BLaER1 (cell line): ENCODE data around the gene SIAH3.
A peak's percentile ranks its signal among the peaks of the same experiment; 100 is the strongest.

Source experiments
- H3K27ac ChIP-seq: shearing (Covaris generic); formaldehyde crosslinking; 2 replicates; pipeline ENCODE4 v1.8.1; 2022
- H3K27me3 ChIP-seq: shearing (Covaris generic); formaldehyde crosslinking; 2 replicates; pipeline ENCODE4 v1.8.1; 2022
- H3K36me3 ChIP-seq: shearing (Covaris generic); formaldehyde crosslinking; 2 replicates; pipeline ENCODE4 v1.8.1; 2022
- H3K4me1 ChIP-seq: shearing (Covaris generic); formaldehyde crosslinking; 2 replicates; pipeline ENCODE4 v1.8.1; 2022
- H3K4me2 ChIP-seq: shearing (Covaris generic); formaldehyde crosslinking; 2 replicates; pipeline ENCODE4 v1.8.1; 2022
- H3K4me3 ChIP-seq: shearing (Covaris generic); formaldehyde crosslinking; 2 replicates; pipeline ENCODE4 v1.8.1; 2022
- H3K9ac ChIP-seq: shearing (Covaris generic); formaldehyde crosslinking; 2 replicates; pipeline ENCODE4 v1.8.1; 2022
- H3K9me3 ChIP-seq: shearing (Covaris generic); formaldehyde crosslinking; 2 replicates; pipeline ENCODE4 v1.8.1; 2022
- H4K20me1 ChIP-seq: shearing (Covaris generic); formaldehyde crosslinking; 2 replicates; pipeline ENCODE4 v1.8.1; 2022
- Cebpa-rat ChIP-seq: shearing (Covaris generic); IDR thresholded peaks from 2 replicates; pipeline ENCODE4 v1.8.1; 2022

The SIAH3 gene

GRCh38 chr13:45846681-45847080, 4.9 kb downstream of the SIAH3 start:
- Histone ChIP-seq H3K4me2 (no peak overlapping the region; the same call in 1 of the 2 replicates), H3K27ac (no peak overlapping the region), H3K4me3 (no peak overlapping the region), H3K9ac (no peak overlapping the region), H3K27me3 (no peaks in the 10 kb centered on the region), H3K36me3 (no peaks in the 10 kb centered on the region), H4K20me1 (no peaks in the 10 kb centered on the region), H3K9me3 (no peaks in the 10 kb centered on the region), H3K4me1 (peaks cover 46% of the 10 kb centered on the region)
- TF ChIP-seq Cebpa-rat, result no peak

GRCh38 chr13:45838171-45838745, 13.3 kb downstream of the SIAH3 start:
- H3K36me3 ChIP-seq, result no peaks in the 10 kb centered on the region
- H3K4me1 ChIP-seq, result peaks cover 16% of the 10 kb centered on the region; the same call in 1 of the 2 replicates
- no peaks in the 10 kb centered on the region for H3K27me3 ChIP-seq
- no peak overlapping the region for H3K4me3 ChIP-seq
- H3K27ac ChIP-seq, result no peak overlapping the region
- no peaks in the 10 kb centered on the region for H3K9me3 ChIP-seq
- TF ChIP-seq Cebpa-rat, result no peak
- no peaks in the 10 kb centered on the region for H4K20me1 ChIP-seq
- H3K4me2 ChIP-seq, result no peak overlapping the region
- H3K9ac ChIP-seq, result no peak overlapping the region

GRCh38 chr13:45837111-45837510, 14.4 kb downstream of the SIAH3 start:
- H3K9ac ChIP-seq, result no peak overlapping the region
- TF ChIP-seq Cebpa-rat, result no peak
- H3K4me2 ChIP-seq, result no peak overlapping the region
- H4K20me1 ChIP-seq, result no peaks in the 10 kb centered on the region
- no peaks in the 10 kb centered on the region for H3K36me3 ChIP-seq
- H3K9me3 ChIP-seq, result no peaks in the 10 kb centered on the region
- H3K27me3 ChIP-seq, result no peaks in the 10 kb centered on the region
- H3K4me1 ChIP-seq, result peaks cover 16% of the 10 kb centered on the region; the same call in 1 of the 2 replicates
- no peak overlapping the region for H3K4me3 ChIP-seq
- no peak overlapping the region for H3K27ac ChIP-seq

GRCh38 chr13:45834411-45834994, 17.1 kb downstream of the SIAH3 start:
- Histone ChIP-seq H3K9me3 (no peaks in the 10 kb centered on the region), H3K36me3 (no peaks in the 10 kb centered on the region), H3K27me3 (no peaks in the 10 kb centered on the region), H3K9ac (no peak overlapping the region), H3K4me2 (peak overlapping the region; percentile 16; the same call in 1 of the 2 replicates), H3K27ac (no peak overlapping the region), H3K4me3 (no peak overlapping the region), H4K20me1 (no peaks in the 10 kb centered on the region), H3K4me1 (peaks cover 26% of the 10 kb centered on the region)
- TF ChIP-seq Cebpa-rat, result no peak

GRCh38 chr13:45833663-45834375, 17.7 kb downstream of the SIAH3 start:
- no peaks in the 10 kb centered on the region for H3K36me3 ChIP-seq
- no peak overlapping the region for H3K27ac ChIP-seq
- TF ChIP-seq Cebpa-rat, result no peak
- no peak overlapping the region for H3K4me3 ChIP-seq
- H3K9ac ChIP-seq, result no peak overlapping the region
- no peaks in the 10 kb centered on the region for H3K9me3 ChIP-seq
- H3K4me1 ChIP-seq, result peaks cover 27% of the 10 kb centered on the region
- H3K4me2 ChIP-seq, result no peak overlapping the region
- no peaks in the 10 kb centered on the region for H4K20me1 ChIP-seq
- no peaks in the 10 kb centered on the region for H3K27me3 ChIP-seq

GRCh38 chr13:45833242-45833641, 18.3 kb downstream of the SIAH3 start:
- Histone ChIP-seq H3K4me1 (peaks cover 32% of the 10 kb centered on the region), H3K4me3 (no peak overlapping the region), H3K27ac (no peak overlapping the region), H3K9me3 (no peaks in the 10 kb centered on the region), H4K20me1 (no peaks in the 10 kb centered on the region), H3K36me3 (no peaks in the 10 kb centered on the region), H3K4me2 (no peak overlapping the region), H3K9ac (no peak overlapping the region), H3K27me3 (no peaks in the 10 kb centered on the region)
- no peak for TF ChIP-seq Cebpa-rat

- no peak overlapping the region for H3K4me3 ChIP-seq
- no peak overlapping the region for H3K27ac ChIP-seq
- no peaks in the 10 kb centered on the region for H3K9me3 ChIP-seq
- no peak for TF ChIP-seq Cebpa-rat
- H3K27me3 ChIP-seq, result no peaks in the 10 kb centered on the region
- no peaks in the 10 kb centered on the region for H3K36me3 ChIP-seq
- no peak overlapping the region for H3K9ac ChIP-seq
- H3K4me2 ChIP-seq, result no peak overlapping the region
- H3K4me1 ChIP-seq, result peaks cover 42% of the 10 kb centered on the region
- H4K20me1 ChIP-seq, result no peaks in the 10 kb centered on the region
Measured at GRCh38 chr13:45831851-45832250, 19.7 kb downstream of the SIAH3 start.

GRCh38 chr13:45830121-45830520, 21.4 kb downstream of the SIAH3 start:
- H3K4me2 ChIP-seq, result peak overlapping the region; percentile 6; the same call in 1 of the 2 replicates
- H3K36me3 ChIP-seq, result no peaks in the 10 kb centered on the region
- H3K4me1 ChIP-seq, result peaks cover 54% of the 10 kb centered on the region
- no peak overlapping the region for H3K27ac ChIP-seq
- no peak overlapping the region for H3K4me3 ChIP-seq
- no peak overlapping the region for H3K9ac ChIP-seq
- H4K20me1 ChIP-seq, result no peaks in the 10 kb centered on the region
- no peak for TF ChIP-seq Cebpa-rat
- H3K27me3 ChIP-seq, result no peaks in the 10 kb centered on the region
- H3K9me3 ChIP-seq, result no peaks in the 10 kb centered on the region

GRCh38 chr13:45828256-45828968, 23.1 kb downstream of the SIAH3 start:
- H3K4me2 ChIP-seq, result peak overlapping the region; percentile 74
- TF ChIP-seq Cebpa-rat, result no peak

GRCh38 chr13:45827318-45827717, 24.2 kb downstream of the SIAH3 start:
- Histone ChIP-seq H4K20me1 (no peaks in the 10 kb centered on the region), H3K4me1 (peaks cover 56% of the 10 kb centered on the region), H3K27ac (peak overlapping the region; percentile 49), H3K4me2 (peak overlapping the region; percentile 74), H3K9me3 (no peaks in the 10 kb centered on the region), H3K27me3 (no peaks in the 10 kb centered on the region), H3K4me3 (no peak overlapping the region), H3K9ac (no peak overlapping the region), H3K36me3 (no peaks in the 10 kb centered on the region)
- no peak for TF ChIP-seq Cebpa-rat

More at GRCh38 chr13:45828256-45828968, 23.1 kb downstream of the SIAH3 start:
- Histone ChIP-seq H3K9me3 (no peaks in the 10 kb centered on the region), H3K27ac (no peak overlapping the region), H3K9ac (no peak overlapping the region), H3K4me3 (no peak overlapping the region), H3K4me1 (peaks cover 56% of the 10 kb centered on the region), H4K20me1 (no peaks in the 10 kb centered on the region), H3K36me3 (no peaks in the 10 kb centered on the region), H3K27me3 (no peaks in the 10 kb centered on the region)
